ENCODE measurements around the gene THAP11. TPM values are rescaled to one million over a fixed set of nuclear protein-coding genes. Genes with fewer than 3 reads are reported as not detected.

The THAP11 gene
- total and polyA plus RNA-seq, 2 of the 13 experiments (the other 11 are each of a cell fraction or from before 2014, with no cell fraction given) = 44.2 to 53.4 TPM

DNA sequence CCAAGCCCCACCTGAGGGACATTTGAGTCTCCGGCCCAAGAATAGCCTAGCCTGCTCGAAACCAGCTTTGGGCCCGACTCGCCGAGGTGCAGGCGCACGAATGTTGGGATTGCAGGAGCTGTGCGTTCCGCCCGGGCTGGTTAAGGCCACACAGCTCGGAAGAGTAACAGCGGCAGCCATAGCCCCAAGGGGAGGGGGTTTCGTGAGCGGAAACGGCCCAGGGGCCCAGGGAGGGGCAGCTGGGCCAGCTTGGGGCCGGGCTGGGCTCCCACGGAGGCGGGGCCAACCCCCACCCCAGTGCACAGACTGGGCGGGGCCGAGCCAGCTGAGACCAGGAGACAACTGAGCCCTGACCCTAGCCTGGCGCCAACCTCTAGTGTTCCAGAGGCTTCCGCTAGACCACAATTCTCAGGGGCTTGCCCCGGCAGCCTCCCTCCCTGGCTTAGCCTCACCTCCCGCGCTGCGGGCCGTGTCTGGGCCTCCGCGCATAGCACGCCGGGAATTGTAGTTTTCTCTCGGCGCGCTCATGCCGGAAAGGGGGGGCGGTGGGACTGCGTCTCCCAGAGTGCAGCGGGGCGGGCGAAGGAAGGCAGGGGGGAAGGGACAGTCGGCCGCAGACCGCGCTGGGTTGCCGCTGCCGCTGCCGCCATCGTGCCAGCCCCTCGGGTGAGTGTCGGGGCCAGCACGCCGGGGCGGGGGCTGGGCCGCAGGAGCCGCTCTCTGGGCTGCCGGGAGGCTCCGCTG lies 4.4 kb downstream of the THAP11 start, which contains the start of gene NUTF2 (continued):
- TF ChIP-seq, protein P1, sequence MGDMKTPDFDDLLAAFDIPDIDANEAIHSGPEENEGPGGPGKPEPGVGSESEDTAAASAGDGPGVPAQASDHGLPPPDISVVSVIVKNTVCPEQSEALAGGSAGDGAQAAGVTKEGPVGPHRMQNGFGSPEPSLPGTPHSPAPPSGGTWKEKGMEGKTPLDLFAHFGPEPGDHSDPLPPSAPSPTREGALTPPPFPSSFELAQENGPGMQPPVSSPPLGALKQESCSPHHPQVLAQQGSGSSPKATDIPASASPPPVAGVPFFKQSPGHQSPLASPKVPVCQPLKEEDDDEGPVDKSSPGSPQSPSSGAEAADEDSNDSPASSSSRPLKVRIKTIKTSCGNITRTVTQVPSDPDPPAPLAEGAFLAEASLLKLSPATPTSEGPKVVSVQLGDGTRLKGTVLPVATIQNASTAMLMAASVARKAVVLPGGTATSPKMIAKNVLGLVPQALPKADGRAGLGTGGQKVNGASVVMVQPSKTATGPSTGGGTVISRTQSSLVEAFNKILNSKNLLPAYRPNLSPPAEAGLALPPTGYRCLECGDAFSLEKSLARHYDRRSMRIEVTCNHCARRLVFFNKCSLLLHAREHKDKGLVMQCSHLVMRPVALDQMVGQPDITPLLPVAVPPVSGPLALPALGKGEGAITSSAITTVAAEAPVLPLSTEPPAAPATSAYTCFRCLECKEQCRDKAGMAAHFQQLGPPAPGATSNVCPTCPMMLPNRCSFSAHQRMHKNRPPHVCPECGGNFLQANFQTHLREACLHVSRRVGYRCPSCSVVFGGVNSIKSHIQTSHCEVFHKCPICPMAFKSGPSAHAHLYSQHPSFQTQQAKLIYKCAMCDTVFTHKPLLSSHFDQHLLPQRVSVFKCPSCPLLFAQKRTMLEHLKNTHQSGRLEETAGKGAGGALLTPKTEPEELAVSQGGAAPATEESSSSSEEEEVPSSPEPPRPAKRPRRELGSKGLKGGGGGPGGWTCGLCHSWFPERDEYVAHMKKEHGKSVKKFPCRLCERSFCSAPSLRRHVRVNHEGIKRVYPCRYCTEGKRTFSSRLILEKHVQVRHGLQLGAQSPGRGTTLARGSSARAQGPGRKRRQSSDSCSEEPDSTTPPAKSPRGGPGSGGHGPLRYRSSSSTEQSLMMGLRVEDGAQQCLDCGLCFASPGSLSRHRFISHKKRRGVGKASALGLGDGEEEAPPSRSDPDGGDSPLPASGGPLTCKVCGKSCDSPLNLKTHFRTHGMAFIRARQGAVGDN (CRISPR knock-in tag; IDR thresholded peaks at IDR 0.05) = peak; percentile 96
- TF ChIP-seq ZBTB38 (CRISPR knock-in tag; IDR thresholded peaks at IDR 0.05) = peak; percentile 80; the same call in 1 of the 2 replicates
- peak; percentile 66 for TF ChIP-seq TEAD3 (CRISPR knock-in tag; optimal IDR thresholded peaks at IDR 0.05; ENCODE audit: borderline replicate concordance)
- TF ChIP-seq U2AF1 (optimal IDR thresholded peaks at IDR 0.05; ENCODE audit: low read depth, low read length) = peak; percentile 60
- 0 out of 2 replicates have a peak, but pooled peaks have one; percentile 44 for TF ChIP-seq GTF2F1 (IDR thresholded peaks at IDR 0.05; ENCODE audit: low read length)
- TF ChIP-seq RXRA (CRISPR knock-in tag; IDR thresholded peaks at IDR 0.05) = peak; percentile 95
- TF ChIP-seq RFX5 (IDR thresholded peaks at IDR 0.05; ENCODE audit: low read depth, low read length) = no peak; the same call in 1 of the 2 replicates
- no peak; the same call in 1 of the 2 replicates for TF ChIP-seq STAG1 (CRISPR knock-in tag; IDR thresholded peaks at IDR 0.05)
- TF ChIP-seq HES4 (CRISPR knock-in tag; IDR thresholded peaks at IDR 0.05; ENCODE audit: borderline replicate concordance) = peak; percentile 90; the same call in 1 of the 2 replicates
- no peak for TF ChIP-seq IKZF1 (IDR thresholded peaks at IDR 0.05)
- peak; percentile 94 for TF ChIP-seq MYC (CRISPR knock-in tag; IDR thresholded peaks at IDR 0.05; ENCODE audit: borderline replicate concordance)
- TF ChIP-seq ZNF674 (CRISPR knock-in tag; IDR thresholded peaks at IDR 0.05; ENCODE audit: low read depth) = no peak
- peak; percentile 40 for TF ChIP-seq MED8 (CRISPR knock-in tag; IDR thresholded peaks at IDR 0.05; ENCODE audit: insufficient replicate concordance)
- TF ChIP-seq, protein P2, sequence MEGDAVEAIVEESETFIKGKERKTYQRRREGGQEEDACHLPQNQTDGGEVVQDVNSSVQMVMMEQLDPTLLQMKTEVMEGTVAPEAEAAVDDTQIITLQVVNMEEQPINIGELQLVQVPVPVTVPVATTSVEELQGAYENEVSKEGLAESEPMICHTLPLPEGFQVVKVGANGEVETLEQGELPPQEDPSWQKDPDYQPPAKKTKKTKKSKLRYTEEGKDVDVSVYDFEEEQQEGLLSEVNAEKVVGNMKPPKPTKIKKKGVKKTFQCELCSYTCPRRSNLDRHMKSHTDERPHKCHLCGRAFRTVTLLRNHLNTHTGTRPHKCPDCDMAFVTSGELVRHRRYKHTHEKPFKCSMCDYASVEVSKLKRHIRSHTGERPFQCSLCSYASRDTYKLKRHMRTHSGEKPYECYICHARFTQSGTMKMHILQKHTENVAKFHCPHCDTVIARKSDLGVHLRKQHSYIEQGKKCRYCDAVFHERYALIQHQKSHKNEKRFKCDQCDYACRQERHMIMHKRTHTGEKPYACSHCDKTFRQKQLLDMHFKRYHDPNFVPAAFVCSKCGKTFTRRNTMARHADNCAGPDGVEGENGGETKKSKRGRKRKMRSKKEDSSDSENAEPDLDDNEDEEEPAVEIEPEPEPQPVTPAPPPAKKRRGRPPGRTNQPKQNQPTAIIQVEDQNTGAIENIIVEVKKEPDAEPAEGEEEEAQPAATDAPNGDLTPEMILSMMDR (CRISPR knock-in tag; IDR thresholded peaks at IDR 0.05) = peak; percentile 36; the same call in 1 of the 2 replicates
- TF ChIP-seq ZNF777 (CRISPR knock-in tag; IDR thresholded peaks at IDR 0.05) = no peak; the same call in 1 of the 2 replicates
- TF ChIP-seq FOSL1 (CRISPR knock-in tag; IDR thresholded peaks at IDR 0.05; ENCODE audit: borderline replicate concordance) = no peak
- peak; percentile 56; the same call in 1 of the 2 replicates for TF ChIP-seq GZF1 (CRISPR knock-in tag; IDR thresholded peaks at IDR 0.05)
- TF ChIP-seq, protein P3, sequence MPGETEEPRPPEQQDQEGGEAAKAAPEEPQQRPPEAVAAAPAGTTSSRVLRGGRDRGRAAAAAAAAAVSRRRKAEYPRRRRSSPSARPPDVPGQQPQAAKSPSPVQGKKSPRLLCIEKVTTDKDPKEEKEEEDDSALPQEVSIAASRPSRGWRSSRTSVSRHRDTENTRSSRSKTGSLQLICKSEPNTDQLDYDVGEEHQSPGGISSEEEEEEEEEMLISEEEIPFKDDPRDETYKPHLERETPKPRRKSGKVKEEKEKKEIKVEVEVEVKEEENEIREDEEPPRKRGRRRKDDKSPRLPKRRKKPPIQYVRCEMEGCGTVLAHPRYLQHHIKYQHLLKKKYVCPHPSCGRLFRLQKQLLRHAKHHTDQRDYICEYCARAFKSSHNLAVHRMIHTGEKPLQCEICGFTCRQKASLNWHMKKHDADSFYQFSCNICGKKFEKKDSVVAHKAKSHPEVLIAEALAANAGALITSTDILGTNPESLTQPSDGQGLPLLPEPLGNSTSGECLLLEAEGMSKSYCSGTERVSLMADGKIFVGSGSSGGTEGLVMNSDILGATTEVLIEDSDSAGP (CRISPR knock-in tag; IDR thresholded peaks at IDR 0.05; ENCODE audit: borderline replicate concordance) = peak; percentile 93
- no peak for TF ChIP-seq ZNF138 (CRISPR knock-in tag; IDR thresholded peaks at IDR 0.05; ENCODE audit: low read depth)
- peak in 1 of 2 experiments; percentile 65; a peak in 2 of 4 replicates for TF ChIP-seq EP300 (IDR thresholded peaks at IDR 0.05; ENCODE audit: low read depth in 2 of 2, low read length in 2 of 2)
- no peak for TF ChIP-seq EP300 (CRISPR knock-in tag; IDR thresholded peaks at IDR 0.05; ENCODE audit: borderline replicate concordance)
- peak; percentile 72 for TF ChIP-seq KDM5A (IDR thresholded peaks at IDR 0.05; ENCODE audit: borderline replicate concordance, low read length)
- no peak for TF ChIP-seq ZC3H13 (CRISPR knock-in tag; IDR thresholded peaks at IDR 0.05)

Measured in HepG2 (cell line).